ENCODE measurements around the gene TAS1R1. TPM values are rescaled to one million over a fixed set of nuclear protein-coding genes. Genes with fewer than 3 reads are reported as not detected.

TAS1R1 gene
- total RNA-seq, 4 donors from 2014 or later, result not detected

GRCh38 chr1:6603915-6604558, 48.9 kb downstream of the TAS1R1 start:
- peak in 2 of 3 donors; percentile 58 to 69 for DNase-seq
- Histone ChIP-seq H3K27ac (peak overlapping the region; percentile 92 to 99 (median 98)), H3K36me3 (no peaks in the 10 kb centered on the region), H3K27me3 (no peaks in the 10 kb centered on the region), H3K4me1 (peaks cover 0 to 21% (median 16%) of the 10 kb centered on the region in 4 donors), H3K4me3 (peak overlapping the region; percentile 54 to 98 (median 97)), H3K9me3 (no peaks in the 10 kb centered on the region)
- TF ChIP-seq POLR2A (IDR thresholded peaks at IDR 0.05), result no peak
- peak in 3 of 6 experiments; percentile 8 to 13 (median 8) for TF ChIP-seq CTCF (IDR thresholded peaks at IDR 0.05)

- peaks cover 0 to 11% (median 2%) of the 10 kb centered on the region in 4 donors for H3K4me1 ChIP-seq
- TF ChIP-seq POLR2A (IDR thresholded peaks at IDR 0.05) (peak in 1 of 2 donors; percentile 46), CTCF (IDR thresholded peaks at IDR 0.05) (no peak)
These were observed 57.7 kb downstream of the TAS1R1 start for GRCh38 chr1:6612641-6613360.

GRCh38 chr1:6613361-6614018, 58.4 kb downstream of the TAS1R1 start, which contains the start of gene PHF13:
TSS of gene PHF13 (plus strand) at chr1:6613731. CDS start at chr1:6614067, 336 bp downstream.
- Histone ChIP-seq H3K9me3 (no peaks in the 10 kb centered on the region), H3K4me3 (peak within 1 kb of the TSS; percentile 83 to 100 (median 92)), H3K4me1 (peaks cover 0 to 11% (median 2%) of the 10 kb centered on the region in 4 donors), H3K27me3 (no peaks in the 10 kb centered on the region), H3K27ac (peak within 1 kb of the TSS; percentile 87 to 93 (median 92)), H3K36me3 (peaks cover 0 to 7% (median 0%) of the 10 kb centered on the region in 3 donors)
- TF ChIP-seq CTCF (IDR thresholded peaks at IDR 0.05) (no peak), POLR2A (IDR thresholded peaks at IDR 0.05) (peak in 1 of 2 donors; percentile 37)
- peak; percentile 99 to 100 (median 100) for DNase-seq

More at GRCh38 chr1:6612641-6613360, 57.7 kb downstream of the TAS1R1 start:
- peak overlapping the region; percentile 83 to 100 (median 92) for H3K4me3 ChIP-seq
- peak in 2 of 3 donors; percentile 44 to 68 for DNase-seq
- H3K9me3 ChIP-seq, result no peaks in the 10 kb centered on the region
- H3K27ac ChIP-seq, result peak overlapping the region; percentile 87 to 93 (median 92)
- peaks cover 0 to under 1% (median 0%) of the 10 kb centered on the region in 3 donors for H3K36me3 ChIP-seq
- H3K27me3 ChIP-seq, result no peaks in the 10 kb centered on the region

DNA sequence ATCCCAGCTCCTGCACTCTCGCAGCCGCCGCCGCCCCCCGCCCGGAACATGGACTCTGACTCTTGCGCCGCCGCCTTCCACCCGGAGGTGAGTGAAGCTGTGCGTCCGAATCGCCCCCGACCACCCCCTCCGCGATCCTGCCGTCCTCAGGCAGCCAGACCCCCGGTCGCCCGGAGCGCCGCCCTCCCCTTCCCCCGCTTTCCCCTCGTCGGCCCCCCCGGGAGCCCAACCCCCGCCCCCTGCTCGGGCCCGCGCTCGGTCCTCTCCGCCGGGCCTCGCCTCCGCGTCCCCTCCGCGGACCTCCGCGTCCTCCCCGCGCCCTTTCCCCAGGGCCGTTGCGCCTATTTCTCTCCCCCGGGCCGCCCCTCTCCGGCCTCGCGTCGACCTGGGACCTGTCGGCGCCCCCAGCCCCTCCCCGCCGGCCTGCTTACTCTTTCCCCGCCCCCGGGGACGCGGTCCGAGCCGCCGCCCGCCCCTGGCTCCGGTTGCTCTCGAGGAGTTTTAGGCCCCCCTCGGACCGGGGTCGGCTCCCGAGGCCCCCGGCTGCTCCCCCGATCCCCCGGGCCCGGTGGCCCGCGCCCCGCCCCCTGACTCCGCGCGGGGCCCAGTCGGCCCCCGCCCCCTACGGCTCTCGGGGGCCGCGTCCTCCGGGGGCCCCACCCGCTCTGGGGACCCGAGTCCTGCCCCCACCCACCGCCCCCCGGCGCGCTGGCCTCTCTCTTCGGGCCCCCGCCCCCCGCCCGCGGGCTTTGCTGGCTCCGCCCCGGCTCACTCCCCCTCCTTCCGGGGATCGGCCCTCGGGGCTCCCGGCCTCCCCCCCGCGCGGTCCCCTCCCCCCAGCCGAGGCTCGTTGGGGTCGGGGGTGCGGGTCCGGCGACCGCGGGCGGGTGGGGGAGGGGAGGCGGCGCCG, 59.2 kb downstream of the TAS1R1 start:
- H3K27ac ChIP-seq, result peak overlapping the region; percentile 87 to 93 (median 92)
- TF ChIP-seq CTCF (IDR thresholded peaks at IDR 0.05) (no peak), POLR2A (IDR thresholded peaks at IDR 0.05) (no peak)
- no peaks in the 10 kb centered on the region for H3K27me3 ChIP-seq
- H3K4me3 ChIP-seq, result peak overlapping the region; percentile 83 to 100 (median 92)
- peaks cover 0 to 11% (median 2%) of the 10 kb centered on the region in 4 donors for H3K4me1 ChIP-seq
- peaks cover 0 to 9% (median 0%) of the 10 kb centered on the region in 3 donors for H3K36me3 ChIP-seq
- no peaks in the 10 kb centered on the region for H3K9me3 ChIP-seq
- DNase-seq, result peak; percentile 64 to 80 (median 70)
